ENCODE measurements around the gene AP5S1.

DNA sequence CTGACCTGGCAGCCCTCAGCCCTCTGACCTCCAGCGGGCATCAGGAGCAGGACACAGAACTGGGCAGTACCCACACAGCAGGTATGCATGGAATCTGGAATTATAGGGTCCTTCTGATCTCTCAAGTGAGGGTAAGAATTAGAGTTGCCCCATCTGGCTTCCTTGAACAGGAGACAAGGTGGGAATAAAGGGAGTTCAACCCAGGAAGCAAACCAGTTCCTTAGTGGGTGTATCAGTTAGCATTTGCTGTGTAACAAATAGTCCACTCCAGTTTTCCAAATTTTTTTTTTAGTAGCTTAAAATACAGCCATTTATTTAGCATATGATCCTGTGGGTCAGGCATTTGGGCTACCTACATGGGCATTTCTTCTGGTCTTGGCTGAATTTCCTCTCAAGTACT, 42.0 kb downstream of the AP5S1 start:
- TF ChIP-seq, protein P1, sequence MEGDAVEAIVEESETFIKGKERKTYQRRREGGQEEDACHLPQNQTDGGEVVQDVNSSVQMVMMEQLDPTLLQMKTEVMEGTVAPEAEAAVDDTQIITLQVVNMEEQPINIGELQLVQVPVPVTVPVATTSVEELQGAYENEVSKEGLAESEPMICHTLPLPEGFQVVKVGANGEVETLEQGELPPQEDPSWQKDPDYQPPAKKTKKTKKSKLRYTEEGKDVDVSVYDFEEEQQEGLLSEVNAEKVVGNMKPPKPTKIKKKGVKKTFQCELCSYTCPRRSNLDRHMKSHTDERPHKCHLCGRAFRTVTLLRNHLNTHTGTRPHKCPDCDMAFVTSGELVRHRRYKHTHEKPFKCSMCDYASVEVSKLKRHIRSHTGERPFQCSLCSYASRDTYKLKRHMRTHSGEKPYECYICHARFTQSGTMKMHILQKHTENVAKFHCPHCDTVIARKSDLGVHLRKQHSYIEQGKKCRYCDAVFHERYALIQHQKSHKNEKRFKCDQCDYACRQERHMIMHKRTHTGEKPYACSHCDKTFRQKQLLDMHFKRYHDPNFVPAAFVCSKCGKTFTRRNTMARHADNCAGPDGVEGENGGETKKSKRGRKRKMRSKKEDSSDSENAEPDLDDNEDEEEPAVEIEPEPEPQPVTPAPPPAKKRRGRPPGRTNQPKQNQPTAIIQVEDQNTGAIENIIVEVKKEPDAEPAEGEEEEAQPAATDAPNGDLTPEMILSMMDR (IDR thresholded peaks at IDR 0.05; ENCODE audit: low read depth, low read length) = no peak
- TF ChIP-seq EZH2phosphoT487 (IDR thresholded peaks at IDR 0.05; ENCODE audit: low read depth) = no peak
